Mononuclear cell (primary cell): Measurements from ENCODE around the gene ZP4. TPM values are rescaled to one million over a fixed set of nuclear protein-coding genes. Genes with fewer than 3 reads are reported as not detected.

ENCODE experiments used
- H3K27me3 ChIP-seq: 2 replicates; pipeline ENCODE4 v1.6.0; 2011; ENCODE audit warnings: low read length, control low read depth; ENCODE audit not compliant: insufficient read depth
- H3K4me1 ChIP-seq: 2 replicates; pipeline ENCODE4 v1.5.1; 2011; ENCODE audit warnings: mild to moderate bottlenecking, low read length, control low read depth; ENCODE audit not compliant: insufficient read depth
- H3K4me3 ChIP-seq: 2 replicates; pipeline ENCODE4 v1.5.1; 2011; ENCODE audit warnings: mild to moderate bottlenecking, low read length, moderate library complexity
- H3K9me3 ChIP-seq: 2 replicates; pipeline ENCODE4 v1.5.1; 2011; ENCODE audit warnings: low read depth, mild to moderate bottlenecking, control low read depth, low read length
- total RNA-seq: library from RNA; depleted of rRNA; stranded (reverse); fragments of >200 nt; gene quantifications from one replicate; pipeline ENCODE4 v1.2.3, GENCODE V29; 2012

The ZP4 gene
- under 0.01 TPM for total RNA-seq

DNA sequence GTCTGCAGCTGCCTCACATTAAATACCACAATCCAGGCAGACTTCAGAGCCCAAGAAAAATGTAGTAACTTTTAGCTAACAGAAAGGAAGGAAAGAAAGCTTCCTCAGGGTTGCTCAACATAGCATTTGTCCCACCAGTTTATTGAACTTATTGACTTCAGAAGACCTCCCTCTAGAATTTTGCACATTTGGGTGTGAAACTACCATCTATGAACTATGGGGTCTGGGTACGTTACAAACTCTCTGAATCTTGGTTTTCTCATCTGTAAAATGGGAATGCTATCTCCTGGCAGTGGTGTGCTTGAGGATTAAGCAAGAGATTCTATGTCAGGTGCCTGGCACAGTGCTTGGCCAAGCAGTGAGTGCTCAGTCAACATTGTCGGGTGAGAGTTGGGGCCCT, at the start of gene ZP4:
Gene ZP4 (minus strand): TSS at position 101 of the 400 bp plus-strand sequence. CDS start 287 bp downstream, outside the sequence.
- no peaks in the 10 kb centered on the region for H3K9me3 ChIP-seq
- no peak within 1 kb of the TSS for H3K4me3 ChIP-seq
- H3K27me3 ChIP-seq: no peaks in the 10 kb centered on the region
- no peaks in the 10 kb centered on the region for H3K4me1 ChIP-seq

DNA sequence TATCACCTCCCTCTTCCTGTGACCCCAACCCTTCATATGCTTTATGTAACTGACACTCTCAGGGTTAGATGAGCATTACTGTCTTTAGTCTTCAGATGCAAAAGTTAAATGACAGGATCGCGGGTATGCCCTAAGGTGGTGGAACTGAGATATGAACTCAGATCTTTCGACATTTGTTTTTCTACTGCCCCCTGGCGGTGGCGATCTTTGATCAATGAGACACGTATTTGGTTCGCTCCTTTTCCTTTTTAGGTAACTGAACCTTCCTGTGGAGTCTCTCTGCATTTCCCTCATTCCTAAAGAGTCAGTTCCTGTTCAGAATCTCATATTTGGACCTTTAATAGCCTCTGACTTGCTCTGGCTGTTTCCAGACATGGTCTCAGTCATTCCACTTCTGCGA, 47.8 kb upstream of the ZP4 start:
- no peak overlapping the region for H3K4me3 ChIP-seq
- no peaks in the 10 kb centered on the region for H3K9me3 ChIP-seq
- no peaks in the 10 kb centered on the region for H3K4me1 ChIP-seq
- no peaks in the 10 kb centered on the region for H3K27me3 ChIP-seq

- no peak overlapping the region for H3K4me3 ChIP-seq
- no peaks in the 10 kb centered on the region for H3K4me1 ChIP-seq
- H3K9me3 ChIP-seq: no peaks in the 10 kb centered on the region
- H3K27me3 ChIP-seq: no peaks in the 10 kb centered on the region
These were observed 47.3 kb upstream of the ZP4 start for GRCh38 chr1:237938068-237938467.

DNA sequence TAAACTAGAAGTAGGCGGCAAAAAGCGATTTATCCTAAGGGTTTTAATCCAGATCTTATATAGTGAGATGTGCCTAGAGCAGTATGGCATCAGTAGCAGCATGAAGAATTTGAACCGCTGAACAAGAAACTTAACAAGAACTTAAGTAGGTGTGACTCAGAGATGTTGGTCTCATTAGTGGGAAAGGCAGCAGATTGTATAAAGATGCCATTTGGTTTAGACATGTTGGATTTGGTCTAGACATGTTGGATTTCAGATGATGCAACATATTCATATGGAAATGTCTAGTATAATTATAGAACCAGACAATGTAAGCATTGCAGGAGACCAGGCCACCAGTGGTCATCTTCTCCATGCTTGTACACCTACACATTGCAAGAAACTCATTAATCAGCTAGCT, 42.1 kb upstream of the ZP4 start:
- Histone ChIP-seq H3K27me3 (no peaks in the 10 kb centered on the region), H3K4me1 (no peaks in the 10 kb centered on the region), H3K9me3 (no peaks in the 10 kb centered on the region), H3K4me3 (no peak overlapping the region)

DNA sequence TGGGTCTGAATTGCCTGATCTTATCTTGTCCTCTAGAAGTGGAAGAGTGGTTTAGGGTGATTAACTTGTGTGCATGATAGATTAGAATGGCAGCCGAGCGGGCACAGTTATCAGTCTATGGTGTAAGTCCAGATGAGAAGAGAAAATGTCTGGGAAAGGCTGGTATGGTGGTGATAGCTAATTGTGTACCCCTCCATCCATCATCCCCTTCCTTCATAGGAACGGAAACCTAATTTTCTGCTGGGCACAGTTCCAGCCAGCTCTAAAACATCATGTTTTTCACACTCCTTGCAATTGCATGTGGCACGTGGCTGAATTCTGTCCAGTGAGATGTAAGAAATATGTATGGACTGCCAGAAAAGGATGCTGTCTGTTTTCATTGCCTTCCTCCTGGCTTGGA, 40.9 kb upstream of the ZP4 start:
- Histone ChIP-seq H3K4me1 (no peaks in the 10 kb centered on the region), H3K4me3 (no peak overlapping the region), H3K27me3 (no peaks in the 10 kb centered on the region), H3K9me3 (no peaks in the 10 kb centered on the region)

DNA sequence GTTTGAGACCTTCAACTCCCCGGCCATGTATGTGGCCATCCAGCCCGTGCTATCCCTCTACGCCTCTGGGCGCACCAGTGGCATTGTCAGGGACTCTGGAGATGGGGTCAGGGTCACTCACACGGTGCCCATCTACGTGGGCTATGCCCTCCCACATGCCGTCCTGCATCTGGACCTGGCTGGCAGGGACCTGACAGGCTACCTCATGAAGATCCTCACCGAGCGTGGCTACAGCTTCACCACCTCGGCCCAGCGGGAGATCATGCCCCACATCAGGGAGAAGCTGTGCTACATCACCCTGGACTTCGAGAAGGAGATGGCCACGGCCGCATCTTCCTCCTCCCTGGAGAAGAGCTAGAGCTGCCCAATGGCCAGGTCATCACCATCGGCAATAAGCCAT, 36.5 kb upstream of the ZP4 start:
- H3K9me3 ChIP-seq: no peaks in the 10 kb centered on the region
- no peak overlapping the region for H3K4me3 ChIP-seq
- H3K4me1 ChIP-seq: no peaks in the 10 kb centered on the region
- no peaks in the 10 kb centered on the region for H3K27me3 ChIP-seq

DNA sequence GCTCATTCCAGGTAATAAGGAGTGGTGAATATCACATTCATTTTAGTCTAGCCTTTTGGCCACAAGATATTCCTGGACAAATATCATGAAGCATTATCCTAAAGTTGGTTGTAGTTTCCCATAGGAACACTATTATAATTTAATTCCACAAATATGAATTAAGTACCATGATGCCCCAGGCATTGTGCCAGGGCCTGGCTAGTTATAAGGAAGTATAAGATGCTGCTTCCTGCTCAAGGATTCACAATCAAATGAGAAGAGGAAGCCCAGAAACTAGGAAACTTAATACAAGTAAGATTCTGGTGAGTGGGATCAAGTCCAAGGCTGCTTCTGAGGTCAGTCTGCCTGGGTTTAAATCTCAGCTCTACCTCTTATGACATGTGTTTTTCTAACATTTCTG, 30.6 kb upstream of the ZP4 start:
- Histone ChIP-seq H3K9me3 (no peaks in the 10 kb centered on the region), H3K4me1 (no peaks in the 10 kb centered on the region), H3K4me3 (no peak overlapping the region), H3K27me3 (no peaks in the 10 kb centered on the region)

- Histone ChIP-seq H3K4me3 (no peak overlapping the region), H3K9me3 (no peaks in the 10 kb centered on the region), H3K4me1 (no peaks in the 10 kb centered on the region), H3K27me3 (no peaks in the 10 kb centered on the region)
These were observed 22.6 kb upstream of the ZP4 start for GRCh38 chr1:237913345-237913744.

- Histone ChIP-seq H3K9me3 (no peaks in the 10 kb centered on the region), H3K4me3 (no peak overlapping the region), H3K27me3 (no peaks in the 10 kb centered on the region), H3K4me1 (no peaks in the 10 kb centered on the region)
These were observed 21.2 kb upstream of the ZP4 start for GRCh38 chr1:237911911-237912310.

DNA sequence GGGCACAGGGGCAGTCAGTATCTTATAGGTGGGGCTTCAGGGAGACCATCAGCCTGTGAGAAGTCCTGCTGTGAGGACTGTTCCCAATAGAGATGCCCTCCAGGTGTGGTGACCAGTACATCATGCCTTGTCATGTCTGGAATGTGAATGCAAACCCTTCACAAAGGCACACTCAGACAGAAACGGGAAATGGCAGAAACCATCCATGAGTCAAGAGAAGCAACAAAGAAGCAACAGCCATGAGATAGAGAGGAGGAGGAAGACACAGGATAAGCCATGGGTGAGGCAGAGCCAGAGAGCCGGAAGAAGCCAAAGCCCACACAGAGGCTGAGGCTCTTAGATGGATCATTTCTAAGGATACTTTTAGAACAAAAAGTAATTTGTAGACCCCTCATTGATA, 20.1 kb upstream of the ZP4 start:
- H3K27me3 ChIP-seq: no peaks in the 10 kb centered on the region
- no peaks in the 10 kb centered on the region for H3K4me1 ChIP-seq
- H3K4me3 ChIP-seq: no peak overlapping the region
- H3K9me3 ChIP-seq: no peaks in the 10 kb centered on the region

DNA sequence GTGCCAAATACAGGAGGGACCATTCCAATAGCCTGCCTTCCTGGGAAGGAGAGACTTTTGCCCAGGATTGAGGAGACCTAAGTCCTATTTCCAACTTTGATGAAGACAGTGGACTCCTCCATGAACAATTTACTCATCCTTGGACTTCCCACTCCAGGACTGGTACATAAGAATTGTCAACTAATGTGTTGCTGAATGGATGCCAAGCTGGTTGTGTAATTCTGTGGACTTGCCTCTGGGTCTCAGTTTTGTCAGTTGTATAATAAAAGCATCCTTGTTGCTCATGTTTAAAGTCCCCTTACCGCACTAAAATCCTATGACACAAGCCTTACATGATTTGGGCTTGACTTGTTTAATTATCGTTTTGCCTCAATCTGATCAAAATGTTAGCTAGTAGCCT, 13.2 kb upstream of the ZP4 start:
- Histone ChIP-seq H3K4me3 (no peak overlapping the region), H3K9me3 (no peaks in the 10 kb centered on the region), H3K27me3 (no peaks in the 10 kb centered on the region), H3K4me1 (no peaks in the 10 kb centered on the region)

GRCh38 chr1:237902960-237903743, 12.4 kb upstream of the ZP4 start:
- Histone ChIP-seq H3K9me3 (no peaks in the 10 kb centered on the region), H3K27me3 (no peaks in the 10 kb centered on the region), H3K4me3 (no peak overlapping the region), H3K4me1 (no peaks in the 10 kb centered on the region)

- Histone ChIP-seq H3K9me3 (no peaks in the 10 kb centered on the region), H3K4me3 (no peak overlapping the region), H3K27me3 (no peaks in the 10 kb centered on the region), H3K4me1 (no peaks in the 10 kb centered on the region)
These were observed 10.7 kb upstream of the ZP4 start for GRCh38 chr1:237901299-237901934.

- no peak overlapping the region for H3K4me3 ChIP-seq
- no peaks in the 10 kb centered on the region for H3K27me3 ChIP-seq
- no peaks in the 10 kb centered on the region for H3K9me3 ChIP-seq
- H3K4me1 ChIP-seq: no peaks in the 10 kb centered on the region
These were observed 4.9 kb upstream of the ZP4 start for GRCh38 chr1:237895630-237896029.

DNA sequence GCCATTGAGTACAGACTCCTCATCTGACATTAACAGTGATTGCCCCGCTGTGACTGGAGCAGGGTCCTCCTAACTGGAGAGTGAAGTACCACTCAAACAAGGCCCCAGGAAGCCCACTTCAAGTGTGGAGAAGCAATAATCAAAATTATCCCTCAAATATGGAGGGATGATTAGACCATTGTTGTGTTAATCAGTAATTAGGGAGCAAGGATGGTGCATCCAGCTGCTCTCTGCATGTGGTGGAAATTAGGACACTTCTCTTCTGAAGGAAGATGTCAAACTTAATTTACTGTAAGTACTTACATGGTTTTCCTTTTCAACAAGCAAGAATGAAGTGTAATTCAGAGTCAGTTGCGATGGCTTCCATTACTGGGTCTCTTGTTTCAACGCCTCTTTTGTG, 3.4 kb upstream of the ZP4 start:
- H3K4me3 ChIP-seq: no peak overlapping the region

DNA sequence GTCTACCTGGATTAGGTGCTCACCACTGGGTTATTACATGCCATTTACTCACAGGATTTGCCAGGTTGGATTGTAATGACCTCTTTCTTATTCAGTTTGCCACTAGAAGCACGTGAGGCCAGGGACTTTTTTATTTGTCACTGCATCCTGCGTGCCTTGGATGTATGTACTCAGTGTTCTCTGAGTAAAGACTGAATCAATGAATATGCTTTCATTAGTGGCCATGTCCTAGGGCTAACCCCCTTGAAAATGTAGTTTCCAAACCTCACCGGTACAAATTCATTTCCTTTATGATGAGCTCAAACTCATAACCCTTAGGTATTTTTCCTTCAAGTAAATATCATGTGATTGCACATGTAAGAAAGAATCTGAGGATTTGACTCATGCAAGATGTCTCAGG, 1.3 kb upstream of the ZP4 start:
- Histone ChIP-seq H3K9me3 (no peaks in the 10 kb centered on the region), H3K4me1 (no peaks in the 10 kb centered on the region), H3K27me3 (no peaks in the 10 kb centered on the region), H3K4me3 (no peak overlapping the region)

More for the DNA sequence above, 3.4 kb upstream of the ZP4 start:
- Histone ChIP-seq H3K4me1 (no peaks in the 10 kb centered on the region), H3K9me3 (no peaks in the 10 kb centered on the region), H3K27me3 (no peaks in the 10 kb centered on the region)
